Mucosa of gallbladder (tissue), 1 donor: ENCODE measurements around the gene VSTM5. TPM values are rescaled to one million over a fixed set of nuclear protein-coding genes. Genes with fewer than 3 reads are reported as not detected.

ENCODE experiments used
- DNase-seq: peaks from one replicate; pipeline ENCODE4 v3.0.0-alpha.2; 2020; ENCODE audit warnings: low spot score
- total RNA-seq: library from RNA; stranded (reverse); gene quantifications from one replicate; pipeline ENCODE4 v1.2.1, GENCODE V29; 2021
- donor health status: DM: no; HTN: no; CAD: no.

The VSTM5 gene
- total RNA-seq, 1 donor from 2014 or later: 1.8 TPM

DNA sequence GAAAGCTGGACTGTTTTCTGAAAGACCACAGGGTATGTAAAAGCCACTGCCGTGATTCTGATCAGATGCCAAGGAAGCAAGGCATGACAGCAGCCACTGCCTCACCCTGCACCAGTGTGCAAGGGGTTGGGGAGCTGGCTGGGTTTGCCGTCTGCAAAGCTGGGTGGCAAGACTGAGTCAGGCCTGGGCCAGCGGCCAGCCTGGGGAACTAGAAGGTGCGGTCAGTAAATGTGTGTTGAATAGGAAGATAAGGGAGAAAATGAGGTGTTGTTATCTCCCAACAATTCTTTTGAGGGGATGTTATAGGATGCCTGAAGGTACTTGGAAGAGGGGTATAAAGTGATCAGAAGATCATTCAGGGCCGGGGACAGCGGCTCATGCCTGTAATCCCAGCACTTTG is 8.0 kb downstream of the VSTM5 start:
- DNase-seq: peak; percentile 86

- DNase-seq: no peak
Observed at GRCh38 chr11:93842034-93842433, 8.4 kb downstream of the VSTM5 start.

GRCh38 chr11:93841446-93841845 is 9.0 kb downstream of the VSTM5 start:
- DNase-seq: no peak

GRCh38 chr11:93840981-93841380 is 9.4 kb downstream of the VSTM5 start:
- DNase-seq: no peak

DNA sequence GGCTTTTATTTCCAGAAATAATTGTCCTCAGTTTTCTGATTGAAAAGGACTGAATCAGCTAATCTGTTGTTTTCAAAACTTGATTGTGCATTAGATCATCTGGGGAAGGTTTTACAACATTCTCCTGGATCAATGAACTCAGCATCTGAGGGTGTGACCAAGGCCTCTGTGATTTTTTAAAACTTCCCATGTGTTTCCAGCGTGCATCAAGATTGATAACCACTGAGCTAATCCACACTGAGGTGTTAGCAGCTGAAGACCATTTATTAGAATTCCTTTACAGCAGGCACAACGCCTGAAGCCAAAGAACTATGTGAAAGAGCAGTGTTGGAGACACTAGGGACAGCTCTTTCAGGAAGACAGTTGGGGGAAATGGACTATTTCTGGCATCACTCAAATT is 10.2 kb downstream of the VSTM5 start:
- no peak for DNase-seq

- DNase-seq: no peak
Observed at GRCh38 chr11:93838967-93839366, 11.5 kb downstream of the VSTM5 start.

- DNase-seq: no peak
Observed at GRCh38 chr11:93832780-93833179, 17.6 kb downstream of the VSTM5 start.

GRCh38 chr11:93831343-93832127 is 18.9 kb downstream of the VSTM5 start:
- DNase-seq: no peak

- no peak for DNase-seq
Observed at GRCh38 chr11:93829598-93829997, 20.8 kb downstream of the VSTM5 start.

GRCh38 chr11:93827363-93827762 is 23.1 kb downstream of the VSTM5 start:
- DNase-seq: no peak

DNA sequence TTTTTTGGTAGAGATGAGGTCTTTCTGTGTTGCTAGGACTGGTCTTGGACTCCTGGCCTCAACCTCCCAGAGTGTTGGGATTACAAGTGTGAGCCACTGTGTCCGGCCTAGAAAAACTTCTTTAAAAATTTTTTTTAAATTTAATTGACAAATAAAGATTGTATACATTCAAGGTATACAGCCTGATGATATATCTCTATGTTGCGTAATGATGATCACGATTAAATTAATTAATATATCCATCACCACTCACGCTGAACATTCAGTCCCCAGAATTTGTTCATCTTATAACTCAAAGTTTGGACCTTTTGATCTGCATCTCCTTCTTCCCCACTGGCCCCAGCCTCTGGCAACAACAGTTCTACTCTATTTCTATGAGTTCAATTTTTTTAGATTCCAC is 27.2 kb downstream of the VSTM5 start:
- no peak for DNase-seq

GRCh38 chr11:93822359-93822758 is 28.1 kb downstream of the VSTM5 start:
- no peak for DNase-seq

- peak; percentile 51 for DNase-seq
Observed at GRCh38 chr11:93821617-93822016, 28.8 kb downstream of the VSTM5 start.

GRCh38 chr11:93820847-93821246 is 29.6 kb downstream of the VSTM5 start:
- no peak for DNase-seq

DNA sequence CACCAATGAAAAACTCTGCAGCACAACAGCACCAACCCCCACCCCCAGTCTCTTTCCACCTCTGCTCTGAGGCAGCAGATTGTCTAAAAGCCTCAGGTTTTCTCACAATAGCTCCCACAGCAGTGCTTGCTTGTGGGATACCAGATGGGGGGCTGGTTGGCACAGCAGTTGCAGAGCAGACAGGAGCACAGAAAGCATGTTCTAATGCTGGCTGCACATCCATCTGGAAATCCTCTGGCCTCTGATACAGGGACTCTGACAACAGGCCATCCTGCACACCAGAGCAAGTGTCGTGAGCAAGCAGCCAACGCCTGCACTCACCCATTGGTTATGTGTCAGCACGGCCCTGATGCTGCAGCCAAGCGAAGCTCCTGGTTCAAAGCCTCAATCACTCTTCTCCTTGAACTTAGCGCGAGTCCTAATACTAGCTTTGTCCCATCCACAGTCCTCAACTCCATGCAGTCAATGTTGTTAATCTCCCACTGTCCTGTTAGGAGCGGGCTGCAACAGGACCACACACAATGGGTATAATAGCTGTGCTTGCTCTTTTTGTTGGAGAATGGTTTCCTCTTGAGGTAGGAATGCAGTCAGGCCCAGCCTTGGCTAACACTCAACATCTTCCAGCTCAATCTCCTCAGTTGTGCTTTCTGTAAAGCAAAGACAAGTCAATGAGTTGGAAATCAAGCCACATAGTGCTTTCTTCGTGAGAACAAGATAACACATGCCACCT is 30.3 kb downstream of the VSTM5 start:
- DNase-seq: no peak

DNA sequence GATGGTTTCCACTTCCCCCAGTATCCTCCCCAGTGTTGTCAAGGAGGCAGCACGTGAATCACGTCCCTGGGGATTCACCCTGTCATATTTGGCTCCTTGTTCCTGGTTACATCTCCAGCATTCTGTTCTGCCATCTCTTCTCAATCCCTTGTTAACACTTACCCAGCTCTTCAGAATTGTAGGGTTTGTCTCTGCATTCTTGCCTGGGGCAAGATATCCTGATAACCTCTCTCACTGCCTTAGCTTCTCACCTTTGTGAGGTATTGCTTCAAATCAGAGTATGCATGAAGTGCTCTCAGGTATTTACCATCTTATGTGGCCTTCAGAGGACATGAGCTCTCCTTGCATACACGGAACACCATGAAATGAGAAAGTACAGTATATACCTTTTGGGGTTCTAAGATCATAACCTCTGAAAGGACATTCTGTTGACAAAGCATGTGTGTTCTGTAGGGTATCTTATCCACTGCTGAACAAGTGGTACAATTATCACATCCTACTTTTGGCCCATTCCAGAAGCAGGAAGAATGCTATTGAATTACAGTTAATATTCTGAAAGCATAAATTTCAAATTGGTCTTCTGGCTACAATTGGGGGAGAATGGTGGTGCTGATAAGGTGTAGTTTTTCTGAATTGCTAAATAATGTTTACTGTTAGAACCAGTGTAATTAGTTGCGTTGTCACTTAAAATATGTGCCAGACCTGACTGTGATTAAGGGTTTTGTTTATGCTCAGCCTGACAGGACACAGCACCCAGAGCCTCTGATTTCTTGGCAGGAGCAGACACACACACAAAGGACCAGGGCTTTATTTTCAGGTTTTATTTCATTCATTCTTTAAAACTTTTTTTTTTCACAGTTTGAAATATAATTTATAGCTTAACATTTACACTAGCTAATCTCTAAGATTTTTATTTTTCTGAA is 32.7 kb downstream of the VSTM5 start:
- no peak for DNase-seq

DNA sequence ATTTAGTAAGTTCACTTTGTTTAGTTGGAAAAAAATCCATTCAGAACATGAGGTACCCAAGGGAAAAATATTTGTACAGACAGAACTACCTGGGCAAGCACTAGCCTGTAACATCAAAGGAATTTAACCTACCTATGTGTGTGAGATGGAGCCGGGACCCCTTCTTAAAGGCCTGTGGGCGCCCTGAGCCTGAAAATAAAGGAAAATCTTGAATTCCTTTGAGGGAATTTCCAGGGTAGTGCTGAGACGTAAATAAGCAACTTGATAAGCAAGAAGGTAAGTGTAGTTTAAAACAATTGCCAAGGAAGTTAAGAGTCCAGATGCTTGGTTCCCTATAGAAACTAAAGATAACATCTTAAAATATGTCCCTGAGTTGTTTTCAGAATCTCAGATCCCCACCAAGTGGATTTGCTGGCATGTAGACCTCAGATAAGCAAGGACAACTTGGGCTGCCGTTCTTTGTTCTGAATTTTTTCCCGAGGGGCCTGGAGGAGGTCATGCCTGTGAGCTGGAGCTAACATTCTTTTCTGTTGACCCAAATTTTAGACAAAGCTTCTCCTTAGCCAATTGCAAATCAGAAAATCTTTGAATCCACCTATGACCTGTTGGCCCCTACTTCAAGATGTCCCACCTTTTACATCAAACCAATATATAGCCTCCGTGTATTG is 35.3 kb downstream of the VSTM5 start:
- no peak for DNase-seq

DNA sequence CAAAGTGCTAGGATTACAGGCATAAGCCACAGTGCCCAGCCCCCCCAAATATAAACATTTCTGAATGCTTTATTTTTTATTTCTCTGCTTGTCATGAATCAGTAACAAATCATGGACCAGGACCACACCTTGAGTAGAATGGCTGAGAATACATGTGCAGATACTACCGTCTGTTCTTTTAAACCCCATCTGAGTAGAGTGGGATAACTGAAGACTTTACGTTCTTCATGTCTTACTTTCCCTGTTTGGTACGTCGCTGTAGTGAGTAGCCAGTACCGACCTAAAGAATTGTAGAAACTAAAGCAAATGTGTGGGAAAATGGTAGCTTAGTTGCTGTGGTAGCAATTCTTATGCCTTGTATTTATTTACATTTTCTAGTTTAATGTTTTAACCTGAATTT is 36.4 kb downstream of the VSTM5 start:
- DNase-seq: no peak

GRCh38 chr11:93807980-93808379 is 42.4 kb downstream of the VSTM5 start:
- no peak for DNase-seq

GRCh38 chr11:93804879-93805278 is 45.5 kb downstream of the VSTM5 start:
- no peak for DNase-seq

- no peak for DNase-seq
Observed at GRCh38 chr11:93801366-93801765, 49.1 kb downstream of the VSTM5 start.
